K562 (cell line): Measurements from ENCODE around the gene GLG1. TPM values are rescaled to one million over a fixed set of nuclear protein-coding genes. Genes with fewer than 3 reads are reported as not detected.

ENCODE experiments used
- ATAC-seq: fragments of 200-7000 bp; cut with Tn5 transposase; 3 replicates; pipeline ENCODE4 v1.9.1; 2020; ENCODE audit warnings: moderate library complexity
- BruUV-seq: library from RNA; stranded (reverse); fragments of 400-500 nt; replicated peaks from 2 replicates; lab custom pipeline; 2021; lab: Mats Ljungman, UMichigan
- CTCF ChIA-PET: fragments of 300-600 bp; formaldehyde crosslinking; extraction: SDS; loops from one replicate; lab custom pipeline; 2021; ENCODE audit warnings: low intra/inter-chr PET ratio; lab: Yijun Ruan, JAX
- POLR2A ChIA-PET: fragments of 300-600, 350-650 bp; sonication (Branson Sonifier 250); formaldehyde crosslinking; extraction: SDS; loops from one replicate; lab custom pipeline; 2021; ENCODE audit warnings: antibody characterized with exemption, inconsistent platforms; lab: Yijun Ruan, JAX
- DNase-seq, 4 experiments: peaks; one replicate each; pipeline versions ENCODE4 v3.0.0 to v3.0.0-alpha.2; 2011 to 2018; ENCODE audit warnings: low spot score in 3 of 4, mixed read lengths in 3 of 4; ENCODE audit errors: extremely low read depth in 1 of 4
- FAIRE-seq: peaks from 2 replicates; lab custom pipeline; 2011; peaks lifted over from hg19 to GRCh38; lab: Jason Lieb, UNC
- H2AFZ ChIP-seq: 2 replicates; pipeline ENCODE4 v1.6.0; 2011; ENCODE audit warnings: low read depth, low read length, control low read depth, inconsistent platforms
- H3K27ac ChIP-seq: fragments of 200-600 bp; 3 replicates; pipeline ENCODE4 v1.8.0; 2011; ENCODE audit warnings: low read depth, mild to moderate bottlenecking, control low read depth, inconsistent platforms, low read length, moderate library complexity, mixed read lengths; ENCODE audit errors: extremely low read depth
- H3K27me3 ChIP-seq, 2 experiments: fragments of 300-600 bp in 1 of 2; 2 replicates in 1 of 2; 3 replicates in 1 of 2; pipeline versions ENCODE4 v1.6.0 to v1.8.0; 2011; ENCODE audit warnings: inconsistent platforms in 2 of 2, low read length in 2 of 2, mild to moderate bottlenecking in 1 of 2, mixed read lengths in 1 of 2, moderate library complexity in 1 of 2; ENCODE audit not compliant: control insufficient read depth in 2 of 2, insufficient read depth in 2 of 2
- H3K36me3 ChIP-seq: fragments of 300-600 bp; 3 replicates; pipeline ENCODE4 v1.8.0; 2011; ENCODE audit warnings: mild to moderate bottlenecking, low read length, inconsistent platforms; ENCODE audit not compliant: control insufficient read depth, insufficient read depth
- H3K4me1 ChIP-seq, 2 experiments: fragments of 200-600 bp in 1 of 2; replicated peaks in 1 of 2; 2 replicates in 1 of 2; 3 replicates in 1 of 2; pipeline versions ENCODE4 v1.5.1 to v1.8.0; 2011; ENCODE audit warnings: inconsistent platforms in 2 of 2, low read length in 2 of 2, mild to moderate bottlenecking in 1 of 2, mixed read lengths in 1 of 2, moderate library complexity in 1 of 2; ENCODE audit not compliant: control insufficient read depth in 2 of 2, insufficient read depth in 2 of 2
- H3K4me2 ChIP-seq: 2 replicates; pipeline ENCODE4 v1.6.1; 2011; ENCODE audit warnings: low read length, control low read depth, inconsistent platforms, mixed read lengths; ENCODE audit not compliant: insufficient read depth
- H3K4me3 ChIP-seq: fragments of 200-600 bp; sonication (generic), shearing (Covaris generic); 2 replicates; pipeline ENCODE4 v1.5.1; 2016; ENCODE audit warnings: control low read depth, inconsistent platforms
- H3K79me2 ChIP-seq: fragments of 200-600 bp; 3 replicates; pipeline ENCODE4 v1.8.0; 2011; ENCODE audit warnings: low read length, inconsistent platforms; ENCODE audit not compliant: control insufficient read depth, insufficient read depth
- H3K9ac ChIP-seq, 2 experiments: 2 replicates each; pipeline versions ENCODE4 v1.6.0 to v1.6.1; 2011; ENCODE audit warnings: low read depth in 2 of 2, low read length in 2 of 2, control low read depth in 1 of 2, inconsistent platforms in 1 of 2, mild to moderate bottlenecking in 1 of 2, mixed read lengths in 1 of 2; ENCODE audit not compliant: insufficient read depth in 1 of 2
- H3K9me1 ChIP-seq: one replicate; pipeline ENCODE4 v1.6.0; 2011; ENCODE audit warnings: inconsistent platforms, mild to moderate bottlenecking, low read length, moderate library complexity; ENCODE audit not compliant: control insufficient read depth, insufficient read depth
- H3K9me3 ChIP-seq: replicated peaks from 2 replicates; pipeline ENCODE4 v1.5.1; 2011; ENCODE audit warnings: low read depth, low read length, inconsistent platforms; ENCODE audit not compliant: control insufficient read depth, insufficient read depth
- H4K20me1 ChIP-seq: replicated peaks from 2 replicates; pipeline ENCODE4 v1.6.1; 2011; ENCODE audit warnings: low read length, inconsistent platforms, mixed read lengths; ENCODE audit not compliant: control insufficient read depth, insufficient read depth
- CREBBP ChIP-seq: IDR thresholded peaks from one replicate; pipeline ENCODE4 v1.6.1; 2012; ENCODE audit warnings: low read depth, mild to moderate bottlenecking, control low read depth, inconsistent platforms, low read length
- HOXB6 ChIP-seq: fragments of 250-450 bp; sonication (Bioruptor Pico); IDR thresholded peaks from 2 replicates; pipeline ENCODE4 v1.5.1; 2022; ENCODE audit warnings: mild to moderate bottlenecking, borderline replicate concordance
- WGBS: fragments of 100-300 bp; shearing (Covaris generic); methylation state at CpG from one replicate; pipeline ENCODE4 v1.1.6; 2016; ENCODE audit warnings: low coverage, mixed read lengths; ENCODE audit not compliant: insufficient coverage; ENCODE audit errors: missing lambda C conversion rate; 5-methylcytosine and 5-hydroxymethylcytosine counted together
- in situ Hi-C: fragments of 300-500 bp; cut with MboI; formaldehyde crosslinking; loops from 4 replicates; pipeline ENCODE4 v1.15.0; 2018; ENCODE audit warnings: inconsistent platforms, mixed read lengths
- intact Hi-C: fragments of 100-400 bp; cut with micrococcal nuclease; formaldehyde crosslinking; loops from 2 replicates; pipeline ENCODE4 v1.14.2; 2022
- polyA plus RNA-seq, 8 experiments: library from polyadenylated mRNA; depleted of rRNA in 4 of 8; stranded (reverse) in 5 of 8; unstranded in 3 of 8; fragments of >200 nt; fragmentation: Nextera tagmentation in 2 of 8; fragmentation: Illumina TruSeq in 1 of 8; extraction: Ambion mirVana in 2 of 8; extraction: Trizol in 1 of 8; gene quantifications; 2 replicates each; pipeline versions ENCODE4 v1.2.1 to v1.2.3, GENCODE V29; 2011 to 2014; ENCODE audit warnings: inconsistent platforms in 1 of 8, missing spikeins in 1 of 8
- total RNA-seq, 7 experiments: library from RNA; depleted of rRNA in 6 of 7; stranded (reverse); fragments of >200 nt in 6 of 7; fragmentation: Illumina TruSeq in 2 of 7; extraction: Trizol in 2 of 7; gene quantifications; 2 replicates each; pipeline versions ENCODE4 v1.2.1 to v1.2.3, GENCODE V29; 2011 to 2021; ENCODE audit warnings: low replicate concordance in 1 of 7
- TF ChIP-seq, protein P1 (sequence below): fragments of 250-450 bp; sonication (Bioruptor Pico); IDR thresholded peaks from 2 replicates; pipeline ENCODE4 v1.4.0; 2020
- TF ChIP-seq, protein P2 (sequence below): fragments of 250-450 bp; sonication (Bioruptor Pico); IDR thresholded peaks from 2 replicates; pipeline ENCODE4 v1.4.0; 2020

Gene GLG1
- total and polyA plus RNA-seq, 9 of the 15 experiments (the other 6 are each of a cell fraction or from before 2014, with no cell fraction given), result 6.2 to 36.0 (median 23.6) TPM

DNA sequence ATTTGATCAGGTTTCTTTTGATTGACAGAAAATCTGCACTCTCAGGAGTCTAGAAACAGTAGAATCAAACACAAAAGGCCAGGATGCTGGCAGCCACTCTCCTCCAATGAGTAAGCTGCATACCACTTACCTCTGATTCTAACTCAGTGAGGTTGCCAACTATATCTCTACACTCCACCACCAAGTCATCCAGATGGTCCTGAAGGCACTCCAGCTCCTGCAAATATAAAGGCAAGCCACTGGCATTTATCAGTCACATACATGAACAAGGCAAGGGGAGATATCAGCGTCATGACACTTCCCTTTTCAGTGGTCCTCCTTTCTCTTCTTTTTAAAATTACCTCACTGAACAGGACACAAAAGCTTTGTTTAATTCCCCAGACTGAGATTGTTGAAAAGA, 132.5 kb downstream of the GLG1 start:
- Histone ChIP-seq H3K79me2 (no peaks in the 10 kb centered on the region), H3K9me3 (no peaks in the 10 kb centered on the region), H3K4me3 (no peak overlapping the region), H3K4me2 (no peak overlapping the region), H3K4me1 (no peaks in the 10 kb centered on the region), H4K20me1 (no peaks in the 10 kb centered on the region), H3K27me3 (no peaks in the 10 kb centered on the region), H3K9me1 (no peaks in the 10 kb centered on the region), H3K9ac (no peak overlapping the region), H2AFZ (no peak overlapping the region)
- FAIRE-seq (no peak), DNase-seq (no peak), ATAC-seq (no peak)
- CTCF ChIA-PET, result no interaction called here
- POLR2A ChIA-PET, result no interaction called here
- BruUV-seq, result no TSS peak
- in situ Hi-C loops (no loop called here), intact Hi-C loops (no loop called here)
- TF ChIP-seq, protein P1, sequence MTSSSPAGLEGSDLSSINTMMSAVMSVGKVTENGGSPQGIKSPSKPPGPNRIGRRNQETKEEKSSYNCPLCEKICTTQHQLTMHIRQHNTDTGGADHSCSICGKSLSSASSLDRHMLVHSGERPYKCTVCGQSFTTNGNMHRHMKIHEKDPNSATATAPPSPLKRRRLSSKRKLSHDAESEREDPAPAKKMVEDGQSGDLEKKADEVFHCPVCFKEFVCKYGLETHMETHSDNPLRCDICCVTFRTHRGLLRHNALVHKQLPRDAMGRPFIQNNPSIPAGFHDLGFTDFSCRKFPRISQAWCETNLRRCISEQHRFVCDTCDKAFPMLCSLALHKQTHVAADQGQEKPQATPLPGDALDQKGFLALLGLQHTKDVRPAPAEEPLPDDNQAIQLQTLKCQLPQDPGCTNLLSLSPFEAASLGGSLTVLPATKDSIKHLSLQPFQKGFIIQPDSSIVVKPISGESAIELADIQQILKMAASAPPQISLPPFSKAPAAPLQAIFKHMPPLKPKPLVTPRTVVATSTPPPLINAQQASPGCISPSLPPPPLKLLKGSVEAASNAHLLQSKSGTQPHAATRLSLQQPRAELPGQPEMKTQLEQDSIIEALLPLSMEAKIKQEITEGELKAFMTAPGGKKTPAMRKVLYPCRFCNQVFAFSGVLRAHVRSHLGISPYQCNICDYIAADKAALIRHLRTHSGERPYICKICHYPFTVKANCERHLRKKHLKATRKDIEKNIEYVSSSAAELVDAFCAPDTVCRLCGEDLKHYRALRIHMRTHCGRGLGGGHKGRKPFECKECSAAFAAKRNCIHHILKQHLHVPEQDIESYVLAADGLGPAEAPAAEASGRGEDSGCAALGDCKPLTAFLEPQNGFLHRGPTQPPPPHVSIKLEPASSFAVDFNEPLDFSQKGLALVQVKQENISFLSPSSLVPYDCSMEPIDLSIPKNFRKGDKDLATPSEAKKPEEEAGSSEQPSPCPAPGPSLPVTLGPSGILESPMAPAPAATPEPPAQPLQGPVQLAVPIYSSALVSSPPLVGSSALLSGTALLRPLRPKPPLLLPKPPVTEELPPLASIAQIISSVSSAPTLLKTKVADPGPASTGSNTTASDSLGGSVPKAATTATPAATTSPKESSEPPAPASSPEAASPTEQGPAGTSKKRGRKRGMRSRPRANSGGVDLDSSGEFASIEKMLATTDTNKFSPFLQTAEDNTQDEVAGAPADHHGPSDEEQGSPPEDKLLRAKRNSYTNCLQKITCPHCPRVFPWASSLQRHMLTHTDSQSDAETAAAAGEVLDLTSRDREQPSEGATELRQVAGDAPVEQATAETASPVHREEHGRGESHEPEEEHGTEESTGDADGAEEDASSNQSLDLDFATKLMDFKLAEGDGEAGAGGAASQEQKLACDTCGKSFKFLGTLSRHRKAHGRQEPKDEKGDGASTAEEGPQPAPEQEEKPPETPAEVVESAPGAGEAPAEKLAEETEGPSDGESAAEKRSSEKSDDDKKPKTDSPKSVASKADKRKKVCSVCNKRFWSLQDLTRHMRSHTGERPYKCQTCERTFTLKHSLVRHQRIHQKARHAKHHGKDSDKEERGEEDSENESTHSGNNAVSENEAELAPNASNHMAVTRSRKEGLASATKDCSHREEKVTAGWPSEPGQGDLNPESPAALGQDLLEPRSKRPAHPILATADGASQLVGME, result no peak
- no peak for TF ChIP-seq HOXB6
- TF ChIP-seq CREBBP, result no peak
- TF ChIP-seq, protein P2, sequence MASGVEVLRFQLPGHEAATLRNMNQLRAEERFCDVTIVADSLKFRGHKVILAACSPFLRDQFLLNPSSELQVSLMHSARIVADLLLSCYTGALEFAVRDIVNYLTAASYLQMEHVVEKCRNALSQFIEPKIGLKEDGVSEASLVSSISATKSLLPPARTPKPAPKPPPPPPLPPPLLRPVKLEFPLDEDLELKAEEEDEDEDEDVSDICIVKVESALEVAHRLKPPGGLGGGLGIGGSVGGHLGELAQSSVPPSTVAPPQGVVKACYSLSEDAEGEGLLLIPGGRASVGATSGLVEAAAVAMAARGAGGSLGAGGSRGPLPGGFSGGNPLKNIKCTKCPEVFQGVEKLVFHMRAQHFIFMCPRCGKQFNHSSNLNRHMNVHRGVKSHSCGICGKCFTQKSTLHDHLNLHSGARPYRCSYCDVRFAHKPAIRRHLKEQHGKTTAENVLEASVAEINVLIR (CRISPR knock-in tag), result no peak
- TF ChIP-seq, all 486 proteins: peak for 0
- peaks cover 57% of the 10 kb centered on the region; the same call in 2 of the 3 replicates for H3K36me3 ChIP-seq
- WGBS, result 20% methylated on average over 1 of the region's 1 CpG
- no peak overlapping the region for H3K27ac ChIP-seq
